HepG2 (cell line): ENCODE results near the gene BTN1A1. TPM values are rescaled to one million over a fixed set of nuclear protein-coding genes. Genes with fewer than 3 reads are reported as not detected.
A peak's percentile ranks its signal among the peaks of the same experiment; 100 is the strongest.

Experiments used
- CREB1 ChIP-seq, 2 experiments: fragments of 450-650 bp in 1 of 2; IDR thresholded peaks; 2 replicates each; pipeline ENCODE4 v1.6.1; 2016 to 2017; ENCODE audit warnings: control low read depth in 1 of 2, mild to moderate bottlenecking in 1 of 2, missing compliant biosample characterization in 1 of 2, missing genetic modification characterization in 1 of 2
- FOXJ3 ChIP-seq: sonication (generic); formaldehyde crosslinking; IDR thresholded peaks from 2 replicates; pipeline ENCODE4 v1.4.0; 2020; ENCODE audit warnings: missing genetic modification reagents, mild to moderate bottlenecking, borderline replicate concordance
- HDAC2 ChIP-seq: sonication (generic); formaldehyde crosslinking; IDR thresholded peaks from 2 replicates; pipeline ENCODE4 v1.4.0; 2020; ENCODE audit warnings: missing genetic modification reagents
- RFX5 ChIP-seq: IDR thresholded peaks from 2 replicates; pipeline ENCODE4 v1.6.1; 2011; ENCODE audit warnings: low read depth, low read length, improper control_type of control experiment
- THYN1 ChIP-seq: sonication (generic); formaldehyde crosslinking; IDR thresholded peaks from 2 replicates; pipeline ENCODE4 v1.8.1; 2023; ENCODE audit warnings: low read depth, mild to moderate bottlenecking, moderate library complexity, missing genetic modification reagents, borderline replicate concordance
- ZNF430 ChIP-seq: sonication (generic); formaldehyde crosslinking; IDR thresholded peaks from 2 replicates; pipeline ENCODE4 v1.9.0; 2021; ENCODE audit warnings: mild to moderate bottlenecking, missing genetic modification reagents
- ZSCAN25 ChIP-seq: sonication (generic); formaldehyde crosslinking; IDR thresholded peaks from 2 replicates; pipeline ENCODE4 v1.8.0; 2022; ENCODE audit warnings: mild to moderate bottlenecking, missing genetic modification reagents
- polyA plus RNA-seq, 8 experiments: library from polyadenylated mRNA; depleted of rRNA in 3 of 8; stranded (reverse) in 7 of 8; unstranded in 1 of 8; fragments of >200 nt; fragmentation: Illumina TruSeq in 4 of 8; extraction: Trizol in 4 of 8; gene quantifications; 2 replicates each; pipeline versions ENCODE4 v1.2.1 to v1.2.3, GENCODE V29; 2011 to 2016; ENCODE audit warnings: low read depth in 4 of 8, missing spikeins in 1 of 8, mixed read lengths in 1 of 8; ENCODE audit not compliant: insufficient read depth in 1 of 8
- total RNA-seq, 5 experiments: library from RNA; depleted of rRNA; stranded (reverse); fragments of >200 nt; fragmentation: Illumina TruSeq; extraction: Trizol; gene quantifications; 2 replicates each; pipeline ENCODE4 v1.2.3, GENCODE V29; 2016; ENCODE audit warnings: low read depth in 1 of 5
- TF ChIP-seq, protein P1 (sequence below): IDR thresholded peaks from 2 replicates; pipeline ENCODE4 v1.4.0; 2020; ENCODE audit warnings: mild to moderate bottlenecking, missing genetic modification reagents
- TF ChIP-seq, protein P2 (sequence below): sonication (generic); formaldehyde crosslinking; IDR thresholded peaks from 2 replicates; pipeline ENCODE4; 2020; ENCODE audit warnings: missing genetic modification reagents, mild to moderate bottlenecking, borderline replicate concordance
- TF ChIP-seq, protein P3 (sequence below): sonication (generic); formaldehyde crosslinking; IDR thresholded peaks from 2 replicates; pipeline ENCODE4 v1.5.0; 2020; ENCODE audit warnings: mild to moderate bottlenecking, missing genetic modification reagents, borderline replicate concordance
- TF ChIP-seq, protein P4 (sequence below): sonication (generic); formaldehyde crosslinking; IDR thresholded peaks from 2 replicates; pipeline ENCODE4 v1.4.0; 2020; ENCODE audit warnings: low read depth, mild to moderate bottlenecking, missing genetic modification reagents
- TF ChIP-seq, protein P5 (sequence below): sonication (generic); formaldehyde crosslinking; IDR thresholded peaks from 2 replicates; pipeline ENCODE4 v1.4.0; 2020; ENCODE audit warnings: missing genetic modification reagents

BTN1A1 gene
- total and polyA plus RNA-seq, 2 of the 13 experiments (the other 11 are each of a cell fraction or from before 2014, with no cell fraction given) = 0.04 TPM; not detected in 1

DNA sequence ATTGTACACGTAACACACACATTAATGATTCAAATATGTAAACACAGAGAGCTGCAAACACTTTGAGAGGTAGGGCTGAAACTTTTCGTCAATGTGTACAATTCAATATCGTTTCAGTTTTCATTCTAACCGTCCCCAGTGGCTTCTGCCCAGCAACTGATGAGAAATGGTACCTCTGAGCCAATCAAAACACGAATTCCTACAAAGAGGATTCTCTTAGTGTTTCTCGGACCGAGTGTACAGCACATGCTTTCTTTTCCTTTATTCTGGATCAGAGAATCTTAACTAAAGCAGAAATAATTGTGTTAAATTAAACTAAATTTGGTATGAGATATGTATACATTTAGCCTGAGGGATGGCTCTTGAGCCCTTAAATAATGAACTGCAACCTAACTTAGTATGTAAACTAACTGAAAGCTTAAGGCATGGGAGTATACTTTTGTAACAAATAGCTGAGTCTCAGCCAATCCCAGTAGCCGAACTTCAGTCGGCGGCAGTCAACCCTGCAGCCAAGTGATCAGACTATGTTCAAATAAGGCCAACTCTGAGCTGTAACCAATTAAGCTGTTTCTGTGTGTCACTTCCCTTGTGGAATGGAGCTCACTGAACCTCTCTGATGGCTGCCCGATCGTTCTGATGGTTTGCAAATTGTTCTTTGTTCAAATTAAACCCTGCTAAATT, 26.2 kb upstream of the BTN1A1 start (continued):
- TF ChIP-seq, protein P1, sequence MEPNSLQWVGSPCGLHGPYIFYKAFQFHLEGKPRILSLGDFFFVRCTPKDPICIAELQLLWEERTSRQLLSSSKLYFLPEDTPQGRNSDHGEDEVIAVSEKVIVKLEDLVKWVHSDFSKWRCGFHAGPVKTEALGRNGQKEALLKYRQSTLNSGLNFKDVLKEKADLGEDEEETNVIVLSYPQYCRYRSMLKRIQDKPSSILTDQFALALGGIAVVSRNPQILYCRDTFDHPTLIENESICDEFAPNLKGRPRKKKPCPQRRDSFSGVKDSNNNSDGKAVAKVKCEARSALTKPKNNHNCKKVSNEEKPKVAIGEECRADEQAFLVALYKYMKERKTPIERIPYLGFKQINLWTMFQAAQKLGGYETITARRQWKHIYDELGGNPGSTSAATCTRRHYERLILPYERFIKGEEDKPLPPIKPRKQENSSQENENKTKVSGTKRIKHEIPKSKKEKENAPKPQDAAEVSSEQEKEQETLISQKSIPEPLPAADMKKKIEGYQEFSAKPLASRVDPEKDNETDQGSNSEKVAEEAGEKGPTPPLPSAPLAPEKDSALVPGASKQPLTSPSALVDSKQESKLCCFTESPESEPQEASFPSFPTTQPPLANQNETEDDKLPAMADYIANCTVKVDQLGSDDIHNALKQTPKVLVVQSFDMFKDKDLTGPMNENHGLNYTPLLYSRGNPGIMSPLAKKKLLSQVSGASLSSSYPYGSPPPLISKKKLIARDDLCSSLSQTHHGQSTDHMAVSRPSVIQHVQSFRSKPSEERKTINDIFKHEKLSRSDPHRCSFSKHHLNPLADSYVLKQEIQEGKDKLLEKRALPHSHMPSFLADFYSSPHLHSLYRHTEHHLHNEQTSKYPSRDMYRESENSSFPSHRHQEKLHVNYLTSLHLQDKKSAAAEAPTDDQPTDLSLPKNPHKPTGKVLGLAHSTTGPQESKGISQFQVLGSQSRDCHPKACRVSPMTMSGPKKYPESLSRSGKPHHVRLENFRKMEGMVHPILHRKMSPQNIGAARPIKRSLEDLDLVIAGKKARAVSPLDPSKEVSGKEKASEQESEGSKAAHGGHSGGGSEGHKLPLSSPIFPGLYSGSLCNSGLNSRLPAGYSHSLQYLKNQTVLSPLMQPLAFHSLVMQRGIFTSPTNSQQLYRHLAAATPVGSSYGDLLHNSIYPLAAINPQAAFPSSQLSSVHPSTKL (CRISPR knock-in tag) = peak; percentile 21; the same call in 1 of the 2 replicates
- TF ChIP-seq, protein P2, sequence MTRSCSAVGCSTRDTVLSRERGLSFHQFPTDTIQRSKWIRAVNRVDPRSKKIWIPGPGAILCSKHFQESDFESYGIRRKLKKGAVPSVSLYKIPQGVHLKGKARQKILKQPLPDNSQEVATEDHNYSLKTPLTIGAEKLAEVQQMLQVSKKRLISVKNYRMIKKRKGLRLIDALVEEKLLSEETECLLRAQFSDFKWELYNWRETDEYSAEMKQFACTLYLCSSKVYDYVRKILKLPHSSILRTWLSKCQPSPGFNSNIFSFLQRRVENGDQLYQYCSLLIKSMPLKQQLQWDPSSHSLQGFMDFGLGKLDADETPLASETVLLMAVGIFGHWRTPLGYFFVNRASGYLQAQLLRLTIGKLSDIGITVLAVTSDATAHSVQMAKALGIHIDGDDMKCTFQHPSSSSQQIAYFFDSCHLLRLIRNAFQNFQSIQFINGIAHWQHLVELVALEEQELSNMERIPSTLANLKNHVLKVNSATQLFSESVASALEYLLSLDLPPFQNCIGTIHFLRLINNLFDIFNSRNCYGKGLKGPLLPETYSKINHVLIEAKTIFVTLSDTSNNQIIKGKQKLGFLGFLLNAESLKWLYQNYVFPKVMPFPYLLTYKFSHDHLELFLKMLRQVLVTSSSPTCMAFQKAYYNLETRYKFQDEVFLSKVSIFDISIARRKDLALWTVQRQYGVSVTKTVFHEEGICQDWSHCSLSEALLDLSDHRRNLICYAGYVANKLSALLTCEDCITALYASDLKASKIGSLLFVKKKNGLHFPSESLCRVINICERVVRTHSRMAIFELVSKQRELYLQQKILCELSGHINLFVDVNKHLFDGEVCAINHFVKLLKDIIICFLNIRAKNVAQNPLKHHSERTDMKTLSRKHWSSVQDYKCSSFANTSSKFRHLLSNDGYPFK (CRISPR knock-in tag) = no peak
- TF ChIP-seq HDAC2 (CRISPR knock-in tag) = 0 out of 2 replicates have a peak, but pooled peaks have one; percentile 69
- TF ChIP-seq, protein P3, sequence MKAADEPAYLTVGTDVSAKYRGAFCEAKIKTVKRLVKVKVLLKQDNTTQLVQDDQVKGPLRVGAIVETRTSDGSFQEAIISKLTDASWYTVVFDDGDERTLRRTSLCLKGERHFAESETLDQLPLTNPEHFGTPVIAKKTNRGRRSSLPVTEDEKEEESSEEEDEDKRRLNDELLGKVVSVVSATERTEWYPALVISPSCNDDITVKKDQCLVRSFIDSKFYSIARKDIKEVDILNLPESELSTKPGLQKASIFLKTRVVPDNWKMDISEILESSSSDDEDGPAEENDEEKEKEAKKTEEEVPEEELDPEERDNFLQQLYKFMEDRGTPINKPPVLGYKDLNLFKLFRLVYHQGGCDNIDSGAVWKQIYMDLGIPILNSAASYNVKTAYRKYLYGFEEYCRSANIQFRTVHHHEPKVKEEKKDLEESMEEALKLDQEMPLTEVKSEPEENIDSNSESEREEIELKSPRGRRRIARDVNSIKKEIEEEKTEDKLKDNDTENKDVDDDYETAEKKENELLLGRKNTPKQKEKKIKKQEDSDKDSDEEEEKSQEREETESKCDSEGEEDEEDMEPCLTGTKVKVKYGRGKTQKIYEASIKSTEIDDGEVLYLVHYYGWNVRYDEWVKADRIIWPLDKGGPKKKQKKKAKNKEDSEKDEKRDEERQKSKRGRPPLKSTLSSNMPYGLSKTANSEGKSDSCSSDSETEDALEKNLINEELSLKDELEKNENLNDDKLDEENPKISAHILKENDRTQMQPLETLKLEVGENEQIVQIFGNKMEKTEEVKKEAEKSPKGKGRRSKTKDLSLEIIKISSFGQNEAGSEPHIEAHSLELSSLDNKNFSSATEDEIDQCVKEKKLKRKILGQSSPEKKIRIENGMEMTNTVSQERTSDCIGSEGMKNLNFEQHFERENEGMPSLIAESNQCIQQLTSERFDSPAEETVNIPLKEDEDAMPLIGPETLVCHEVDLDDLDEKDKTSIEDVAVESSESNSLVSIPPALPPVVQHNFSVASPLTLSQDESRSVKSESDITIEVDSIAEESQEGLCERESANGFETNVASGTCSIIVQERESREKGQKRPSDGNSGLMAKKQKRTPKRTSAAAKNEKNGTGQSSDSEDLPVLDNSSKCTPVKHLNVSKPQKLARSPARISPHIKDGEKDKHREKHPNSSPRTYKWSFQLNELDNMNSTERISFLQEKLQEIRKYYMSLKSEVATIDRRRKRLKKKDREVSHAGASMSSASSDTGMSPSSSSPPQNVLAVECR (CRISPR knock-in tag) = 0 out of 2 replicates have a peak, but pooled peaks have one; percentile 8
- TF ChIP-seq FOXJ3 (CRISPR knock-in tag) = peak; percentile 76; the same call in 1 of the 2 replicates
- peak; percentile 99 for TF ChIP-seq RFX5
- TF ChIP-seq, protein P4, sequence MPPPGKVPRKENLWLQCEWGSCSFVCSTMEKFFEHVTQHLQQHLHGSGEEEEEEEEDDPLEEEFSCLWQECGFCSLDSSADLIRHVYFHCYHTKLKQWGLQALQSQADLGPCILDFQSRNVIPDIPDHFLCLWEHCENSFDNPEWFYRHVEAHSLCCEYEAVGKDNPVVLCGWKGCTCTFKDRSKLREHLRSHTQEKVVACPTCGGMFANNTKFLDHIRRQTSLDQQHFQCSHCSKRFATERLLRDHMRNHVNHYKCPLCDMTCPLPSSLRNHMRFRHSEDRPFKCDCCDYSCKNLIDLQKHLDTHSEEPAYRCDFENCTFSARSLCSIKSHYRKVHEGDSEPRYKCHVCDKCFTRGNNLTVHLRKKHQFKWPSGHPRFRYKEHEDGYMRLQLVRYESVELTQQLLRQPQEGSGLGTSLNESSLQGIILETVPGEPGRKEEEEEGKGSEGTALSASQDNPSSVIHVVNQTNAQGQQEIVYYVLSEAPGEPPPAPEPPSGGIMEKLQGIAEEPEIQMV (CRISPR knock-in tag) = 0 out of 2 replicates have a peak, but pooled peaks have one; percentile 48
- TF ChIP-seq, protein P5, sequence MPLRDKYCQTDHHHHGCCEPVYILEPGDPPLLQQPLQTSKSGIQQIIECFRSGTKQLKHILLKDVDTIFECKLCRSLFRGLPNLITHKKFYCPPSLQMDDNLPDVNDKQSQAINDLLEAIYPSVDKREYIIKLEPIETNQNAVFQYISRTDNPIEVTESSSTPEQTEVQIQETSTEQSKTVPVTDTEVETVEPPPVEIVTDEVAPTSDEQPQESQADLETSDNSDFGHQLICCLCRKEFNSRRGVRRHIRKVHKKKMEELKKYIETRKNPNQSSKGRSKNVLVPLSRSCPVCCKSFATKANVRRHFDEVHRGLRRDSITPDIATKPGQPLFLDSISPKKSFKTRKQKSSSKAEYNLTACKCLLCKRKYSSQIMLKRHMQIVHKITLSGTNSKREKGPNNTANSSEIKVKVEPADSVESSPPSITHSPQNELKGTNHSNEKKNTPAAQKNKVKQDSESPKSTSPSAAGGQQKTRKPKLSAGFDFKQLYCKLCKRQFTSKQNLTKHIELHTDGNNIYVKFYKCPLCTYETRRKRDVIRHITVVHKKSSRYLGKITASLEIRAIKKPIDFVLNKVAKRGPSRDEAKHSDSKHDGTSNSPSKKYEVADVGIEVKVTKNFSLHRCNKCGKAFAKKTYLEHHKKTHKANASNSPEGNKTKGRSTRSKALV (CRISPR knock-in tag) = 0 out of 2 replicates have a peak, but pooled peaks have one; percentile 60
- TF ChIP-seq ZNF430 (CRISPR knock-in tag) = 0 out of 2 replicates have a peak, but pooled peaks have one; percentile 0
- TF ChIP-seq CREB1 (IDR thresholded peaks at IDR 0.05) = peak; percentile 93
- TF ChIP-seq CREB1 (CRISPR knock-in tag; IDR thresholded peaks at IDR 0.05) = peak; percentile 99
- peak; percentile 37; the same call in 1 of the 2 replicates for TF ChIP-seq ZSCAN25
- no peak for TF ChIP-seq THYN1
